Caki2 (cell line): ENCODE data around the gene TOM1L2. TPM values are rescaled to one million over a fixed set of nuclear protein-coding genes. Genes with fewer than 3 reads are reported as not detected.
A peak's percentile ranks its signal among the peaks of the same experiment; 100 is the strongest.
"Not testable (repeated sequence)": the region's sequence is repeated elsewhere in the genome, so short reads cannot be mapped to it uniquely, and the experiment has no call there.

Experiments used
- DNase-seq: peaks from one replicate; pipeline ENCODE4 v3.0.0-alpha.2; 2015; ENCODE audit warnings: low read depth
- in situ Hi-C: cut with HindIII; loops from 2 replicates; pipeline ENCODE4 v1.10.0; 2016; ENCODE audit warnings: low sequenced_read_pairs, low pct_unique_long_range_greater_than_20kb, mixed read lengths
- total RNA-seq: library from RNA; depleted of rRNA; stranded (reverse); fragments of >200 nt; shearing (Covaris generic); gene quantifications from 2 replicates; pipeline ENCODE4 v1.2.3, GENCODE V29; 2014; ENCODE audit warnings: low replicate concordance

TOM1L2 gene
- total RNA-seq, 1 experiment from 2014 or later = 6.4 TPM

GRCh38 chr17:17954079-17954478, 18.1 kb downstream of the TOM1L2 start:
- in situ Hi-C loops = no loop called here
- no peak for DNase-seq

GRCh38 chr17:17952691-17953090, 19.5 kb downstream of the TOM1L2 start:
- no peak for DNase-seq
- in situ Hi-C loops = no loop called here

DNA sequence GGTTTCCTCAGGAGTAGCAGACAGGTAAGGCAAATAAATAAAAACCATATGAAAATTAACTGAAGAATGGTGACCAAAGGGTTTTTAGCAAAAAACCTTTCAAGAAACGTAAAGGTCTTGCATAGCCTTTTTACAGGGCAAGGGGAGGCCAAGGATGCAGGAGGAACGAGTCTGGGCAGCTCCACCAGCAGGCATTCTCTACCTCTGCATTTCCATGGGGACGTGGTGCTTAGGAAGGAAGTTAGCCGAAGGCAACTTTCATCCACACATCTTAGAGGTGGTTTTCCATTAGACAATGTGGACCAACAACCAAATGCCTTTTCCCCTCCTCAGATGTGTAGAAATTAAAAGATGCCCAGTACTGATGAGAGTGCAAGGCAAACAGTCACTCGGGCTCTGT, 20.7 kb downstream of the TOM1L2 start:
- in situ Hi-C loops = no loop called here

GRCh38 chr17:17950806-17951205, 21.4 kb downstream of the TOM1L2 start:
- no peak for DNase-seq
- in situ Hi-C loops = no loop called here

More for the DNA sequence above, 20.7 kb downstream of the TOM1L2 start:
- DNase-seq = no peak

DNA sequence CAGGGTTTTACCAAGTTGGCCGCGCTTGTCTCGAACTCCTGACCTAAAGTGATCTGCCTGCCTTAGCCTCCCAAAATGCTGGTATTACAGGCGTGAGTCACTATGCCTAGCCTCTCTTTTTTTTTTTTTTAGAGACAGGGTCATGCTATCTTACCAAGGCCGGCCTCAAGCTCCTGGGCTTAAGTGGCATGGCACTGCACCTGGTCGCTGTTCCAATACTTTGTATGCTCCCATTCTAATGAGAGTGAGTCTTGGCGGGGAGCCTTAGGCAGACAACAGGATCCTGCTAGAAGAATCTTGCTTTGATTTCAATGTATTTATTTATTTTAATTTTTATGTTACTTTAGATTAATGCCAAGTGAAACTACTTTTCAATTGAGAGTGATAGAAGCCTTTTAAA, 21.9 kb downstream of the TOM1L2 start:
- in situ Hi-C loops = no loop called here
- no peak for DNase-seq

- in situ Hi-C loops = no loop called here
- no peak for DNase-seq
Measured at GRCh38 chr17:17947966-17948365, 24.2 kb downstream of the TOM1L2 start.

DNA sequence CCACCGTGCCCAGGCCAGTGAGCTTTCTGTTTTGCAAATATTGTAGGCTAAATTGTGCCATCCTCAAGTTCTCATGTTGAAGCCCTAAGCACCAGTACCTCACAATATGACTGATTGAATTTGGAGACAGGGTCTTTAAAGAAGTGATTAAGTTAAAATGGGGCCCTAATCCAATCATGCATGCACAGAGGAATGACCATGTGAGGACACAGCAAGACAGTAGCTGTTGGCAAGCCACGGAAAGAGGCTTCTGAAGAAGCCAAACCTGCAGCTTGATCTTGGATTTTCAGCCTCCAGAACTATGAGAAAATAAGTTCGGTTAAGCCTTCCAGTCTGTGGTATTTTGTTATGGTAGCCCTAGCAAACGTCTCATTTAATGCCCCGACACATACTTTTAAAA, 24.9 kb downstream of the TOM1L2 start:
- DNase-seq = no peak
- in situ Hi-C loops = no loop called here

- in situ Hi-C loops = no loop called here
- no peak for DNase-seq
Measured at GRCh38 chr17:17946093-17946492, 26.1 kb downstream of the TOM1L2 start.

DNA sequence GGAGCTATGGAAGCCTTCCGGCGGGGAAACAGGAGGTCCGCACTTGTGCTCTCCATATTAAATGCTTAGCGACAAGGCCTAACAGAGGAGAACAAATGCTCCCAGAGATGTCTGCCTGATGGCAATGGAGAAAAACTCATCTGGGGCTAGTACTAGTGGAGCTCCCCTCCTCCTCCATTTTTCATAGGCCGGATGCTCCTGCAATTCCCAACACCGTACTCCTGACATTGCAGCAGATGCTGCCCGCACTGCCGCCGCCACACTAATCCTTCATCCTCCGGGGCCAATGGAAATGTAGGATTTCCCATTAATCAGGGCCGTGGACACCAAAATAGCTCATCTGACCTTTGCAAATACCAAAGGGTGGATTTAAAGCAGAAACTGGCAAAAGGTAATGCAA, 27.5 kb downstream of the TOM1L2 start:
- in situ Hi-C loops = no loop called here
- DNase-seq = no peak

- DNase-seq = no peak
- in situ Hi-C loops = no loop called here
Measured at GRCh38 chr17:17944242-17944641, 28.0 kb downstream of the TOM1L2 start.

DNA sequence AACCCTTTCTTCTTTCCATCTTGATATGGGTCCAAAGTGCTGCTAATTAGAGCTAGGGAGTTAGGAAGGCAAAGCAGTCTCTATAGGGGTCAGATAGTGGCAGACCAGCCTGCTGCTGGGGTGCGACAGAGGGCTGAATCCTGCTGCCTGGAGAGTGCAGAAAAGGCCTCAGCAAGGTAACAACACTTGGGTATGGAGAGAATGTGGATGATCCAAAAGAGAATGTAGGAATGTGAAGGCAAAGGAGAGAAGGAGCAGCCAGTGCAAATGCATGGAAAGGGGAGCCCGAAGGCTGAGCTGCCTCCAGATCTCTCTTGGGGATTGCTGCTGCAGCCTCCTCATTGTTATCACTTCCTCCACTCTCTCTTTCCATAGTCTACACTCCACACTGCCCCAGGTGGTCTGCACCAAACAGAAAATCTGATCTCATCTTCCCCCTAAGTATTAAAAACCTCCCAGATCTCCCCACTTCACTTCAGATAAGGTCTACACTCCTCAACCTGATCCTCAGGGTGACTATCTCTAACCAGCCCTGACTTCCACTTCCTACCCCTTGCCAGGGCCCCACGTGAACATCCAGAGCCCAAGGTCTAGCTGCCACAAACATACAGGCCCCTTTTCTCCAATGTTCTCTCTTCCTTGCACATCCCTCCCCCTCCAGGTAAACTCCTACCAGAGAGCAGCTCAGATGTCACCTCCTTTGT, 28.8 kb downstream of the TOM1L2 start:
- DNase-seq = no peak
- in situ Hi-C loops = no loop called here

DNA sequence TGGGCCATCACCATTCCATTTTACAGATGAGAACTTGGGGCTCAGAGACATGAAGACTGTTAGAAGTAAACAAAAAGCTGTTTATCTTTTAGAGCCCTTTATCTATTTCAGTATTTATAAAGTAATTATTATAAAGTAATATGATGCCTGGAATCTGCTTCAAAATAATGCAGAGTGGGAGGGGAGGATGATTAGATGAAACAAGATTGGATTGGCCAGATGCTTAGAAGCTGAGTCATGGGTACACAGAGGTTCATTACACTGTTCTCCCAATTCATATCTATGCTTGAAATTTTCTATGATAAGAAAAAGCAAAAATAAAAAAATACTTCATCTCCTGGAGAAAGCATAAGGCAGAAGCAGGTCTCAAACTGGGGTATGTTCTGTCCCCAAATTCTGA, 29.4 kb downstream of the TOM1L2 start:
- in situ Hi-C loops = no loop called here
- DNase-seq = no peak

DNA sequence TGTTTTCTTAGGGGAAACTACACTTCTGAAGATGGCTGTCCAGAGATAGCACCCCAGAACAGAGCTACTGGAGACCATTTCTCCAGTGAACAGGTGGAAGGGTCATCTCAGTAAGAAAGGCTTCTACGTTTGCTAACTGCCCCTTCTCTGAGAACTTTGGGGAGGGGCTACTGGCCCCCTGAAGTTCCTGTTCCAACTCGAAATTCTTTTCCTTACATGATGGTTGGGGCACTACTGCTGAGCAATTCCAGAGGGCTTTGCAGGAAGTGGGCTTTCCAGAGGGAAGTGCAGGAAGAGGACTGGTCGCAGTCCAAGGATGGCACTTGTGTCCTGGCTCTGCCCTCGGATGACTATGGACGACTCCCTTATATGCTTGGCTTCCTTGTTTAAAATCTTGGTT, 31.2 kb downstream of the TOM1L2 start:
- in situ Hi-C loops = no loop called here

GRCh38 chr17:17940441-17940911, 31.7 kb downstream of the TOM1L2 start:
- in situ Hi-C loops = no loop called here
- peak; percentile 55 for DNase-seq

More for the DNA sequence above, 31.2 kb downstream of the TOM1L2 start:
- DNase-seq = no peak

GRCh38 chr17:17939941-17940340, 32.3 kb downstream of the TOM1L2 start:
- in situ Hi-C loops, DNase-seq: not testable (repeated sequence)

DNA sequence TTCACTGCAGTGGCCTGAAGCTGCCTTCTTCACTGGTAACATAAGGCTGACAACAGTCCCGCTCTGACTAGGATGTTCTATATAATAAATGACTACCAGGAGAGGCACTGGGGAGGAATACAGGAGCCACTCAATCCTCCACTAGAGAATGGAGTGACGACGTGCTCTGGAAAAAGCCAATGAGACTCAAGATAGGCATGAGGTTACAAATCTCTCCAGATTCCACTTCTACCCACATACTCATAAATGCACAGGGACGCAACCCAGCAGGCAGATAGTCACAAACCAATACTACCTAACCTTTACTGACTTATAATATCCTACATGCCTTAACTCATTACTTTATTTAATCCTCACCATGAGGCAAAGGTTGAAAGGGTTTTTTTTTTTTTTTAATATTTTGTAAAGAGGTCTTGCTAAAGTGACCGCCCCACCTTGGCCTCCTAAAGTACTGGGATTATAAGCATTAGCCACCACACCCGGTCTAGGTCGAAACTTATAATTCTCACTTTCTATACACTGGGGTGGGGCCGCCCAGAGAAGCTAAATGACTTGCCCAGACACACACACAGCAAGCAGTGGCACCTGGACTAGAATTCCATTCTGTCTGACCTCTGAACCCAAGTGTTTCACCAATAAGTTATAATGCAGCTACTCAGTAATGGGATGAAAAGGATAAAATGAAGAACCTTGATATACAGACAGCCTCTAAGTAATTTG, 33.7 kb downstream of the TOM1L2 start:
- in situ Hi-C loops = no loop called here
- DNase-seq = no peak

- in situ Hi-C loops = no loop called here
- no peak for DNase-seq
Measured at GRCh38 chr17:17937958-17938357, 34.2 kb downstream of the TOM1L2 start.

- DNase-seq = no peak
- in situ Hi-C loops = no loop called here
Measured at GRCh38 chr17:17937201-17937853, 34.9 kb downstream of the TOM1L2 start.
